Measurements from ENCODE around the gene LHFPL4. TPM values are rescaled to one million over a fixed set of nuclear protein-coding genes. Genes with fewer than 3 reads are reported as not detected.

The LHFPL4 gene
- total and polyA plus RNA-seq, 5 experiments from 2014 or later = 0.06 to 0.14 TPM; not detected in 3

DNA sequence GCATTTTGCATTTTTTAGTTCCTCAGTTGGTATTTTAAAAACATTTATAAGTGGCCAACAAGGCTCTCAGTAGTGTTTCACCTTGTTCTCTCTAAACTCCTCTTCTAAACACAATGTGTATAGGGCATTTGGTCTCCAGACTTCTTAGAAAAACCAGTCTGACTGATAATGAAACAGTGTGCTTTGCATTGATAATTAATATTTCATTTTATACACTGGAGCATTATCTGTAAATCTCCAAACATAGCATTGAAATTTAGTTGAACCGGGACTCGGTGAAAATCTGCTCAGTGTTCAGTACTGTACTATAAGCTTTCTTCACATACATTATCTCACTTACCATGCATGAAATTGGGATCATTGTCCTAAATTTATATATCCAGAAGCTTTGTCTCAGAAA lies 102.6 kb downstream of the LHFPL4 start:
- ATAC-seq = no peak
- Mint-ChIP-seq H3K4me1 (peaks cover 1 to 24% (median 14%) of the 10 kb centered on the region in 4 donors), H3K27me3 (no peaks in the 10 kb centered on the region), H3K9me3 (no peaks in the 10 kb centered on the region), H3K36me3 (peaks cover 7 to 84% (median 18%) of the 10 kb centered on the region in 3 donors), H3K4me3 (no peak overlapping the region), H3K27ac (peak overlapping the region in 1 of 10 donors; percentile 32)
- no peak for DNase-seq
- POLR2A ChIA-PET = interaction anchor here (0.6 kb wide), 1 partner anchor 757 kb away, joined by 4 read pairs; no protein-coding TSS in a partner anchor

DNA sequence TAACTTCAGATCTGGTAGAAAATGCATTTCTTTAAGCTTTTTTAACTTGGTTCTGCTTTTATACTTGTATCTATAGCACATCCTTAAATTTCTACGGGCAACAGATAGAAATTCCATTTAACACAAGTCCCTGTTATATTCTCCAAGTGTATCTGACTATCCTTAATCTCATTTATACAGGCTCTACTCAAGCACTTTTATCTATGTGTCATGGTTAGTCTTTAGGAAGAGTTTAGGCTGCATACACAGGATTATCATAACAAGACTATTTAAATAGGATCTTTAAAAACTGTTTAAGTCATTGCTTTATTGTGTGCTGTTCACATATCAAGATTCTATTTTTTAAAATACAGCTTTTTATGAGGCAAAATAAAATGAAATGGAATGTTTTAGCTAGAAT lies 103.5 kb downstream of the LHFPL4 start:
- H3K27ac Mint-ChIP-seq = peak overlapping the region in 2 of 10 donors; percentile 16 to 37
- ATAC-seq (no peak), DNase-seq (no peak)
- peaks cover 1 to 24% (median 14%) of the 10 kb centered on the region in 4 donors for H3K4me1 Mint-ChIP-seq
- peaks cover 7 to 85% (median 21%) of the 10 kb centered on the region in 3 donors for H3K36me3 Mint-ChIP-seq
- H3K4me3 Mint-ChIP-seq = no peak overlapping the region
- H3K27me3 Mint-ChIP-seq = no peaks in the 10 kb centered on the region
- POLR2A ChIA-PET = interaction anchor here (0.6 kb wide), 1 partner anchor 903 kb away, joined by 3 read pairs; no protein-coding TSS in a partner anchor
- no peaks in the 10 kb centered on the region for H3K9me3 Mint-ChIP-seq

DNA sequence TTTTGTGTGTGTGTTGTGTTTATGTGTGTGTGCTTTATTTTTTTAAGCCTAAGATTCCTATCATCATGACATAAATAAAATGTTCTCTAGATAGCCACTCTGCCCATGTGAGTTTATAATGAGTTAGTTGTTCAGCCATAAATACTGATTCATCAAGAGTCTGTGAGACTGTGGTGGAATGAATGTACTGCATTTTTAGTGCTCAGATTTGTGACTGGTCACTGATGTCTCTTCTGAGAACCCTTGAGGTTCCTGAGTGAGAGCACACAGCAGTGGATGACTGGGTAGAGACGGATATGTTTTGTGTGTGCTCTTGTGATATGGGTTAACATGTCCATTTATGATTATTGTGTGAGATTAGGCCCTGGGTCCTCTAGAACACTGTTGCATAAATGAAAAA lies 105.0 kb downstream of the LHFPL4 start:
- ATAC-seq = no peak
- Mint-ChIP-seq H3K9me3 (no peaks in the 10 kb centered on the region), H3K4me3 (no peak overlapping the region), H3K27me3 (no peaks in the 10 kb centered on the region), H3K4me1 (peaks cover 3 to 24% (median 14%) of the 10 kb centered on the region in 4 donors), H3K36me3 (peaks cover 11 to 89% (median 22%) of the 10 kb centered on the region in 3 donors), H3K27ac (peak overlapping the region in 4 of 10 donors; percentile 4 to 28 (median 18))
- DNase-seq = no peak
- POLR2A ChIA-PET = no interaction called here

Other genes with a start within 250 kb of the LHFPL4 start
- 10 to 100 TPM; 42.6 to 43.3 TPM for gene THUMPD3, start 190.8 kb downstream of the LHFPL4 start, total RNA-seq
- 10 to 100 TPM; 22.7 to 30.8 (median 23.5) TPM for gene THUMPD3, start 190.8 kb downstream of the LHFPL4 start, polyA plus RNA-seq
- 100 to 1,000 TPM; 143 to 146 TPM for gene SETD5, start 156.2 kb downstream of the LHFPL4 start, total RNA-seq
- 10 to 100 TPM; 16.0 to 43.0 (median 24.7) TPM for gene SETD5, start 156.2 kb downstream of the LHFPL4 start, polyA plus RNA-seq
- gene MTMR14, start 95.7 kb upstream of the LHFPL4 start, total RNA-seq = 10 to 100 TPM; 94.0 to 97.8 TPM
- gene MTMR14, start 95.7 kb upstream of the LHFPL4 start, polyA plus RNA-seq = 10 to 100 TPM; 52.8 to 58.9 (median 57.9) TPM
- under 1 TPM in 1 of 2 experiments, not detected in 1; 0.55 TPM for gene CPNE9, start 150.0 kb upstream of the LHFPL4 start, total RNA-seq
- gene CPNE9, start 150.0 kb upstream of the LHFPL4 start, polyA plus RNA-seq = not detected
- gene BRPF1, start 177.9 kb upstream of the LHFPL4 start, total RNA-seq = 10 to 100 TPM; 41.2 to 43.9 TPM
- gene BRPF1, start 177.9 kb upstream of the LHFPL4 start, polyA plus RNA-seq = 10 to 100 TPM in 2 of 3 donors, 1 to 10 TPM in 1; 8.8 to 24.9 (median 10.8) TPM
- gene OGG1, start 196.1 kb upstream of the LHFPL4 start, total RNA-seq = 10 to 100 TPM; 25.7 to 27.0 TPM
- 10 to 100 TPM; 15.3 to 20.7 (median 18.0) TPM for gene OGG1, start 196.1 kb upstream of the LHFPL4 start, polyA plus RNA-seq
- gene CAMK1, start 216.1 kb upstream of the LHFPL4 start, total RNA-seq = under 1 TPM; 0.31 to 0.96 TPM
- 1 to 10 TPM in 2 of 3 donors, under 1 TPM in 1; 0.17 to 1.1 (median 1.1) TPM for gene CAMK1, start 216.1 kb upstream of the LHFPL4 start, polyA plus RNA-seq
- gene TADA3, start 238.7 kb upstream of the LHFPL4 start, total RNA-seq = 10 to 100 TPM; 33.3 to 35.9 TPM
- gene TADA3, start 238.7 kb upstream of the LHFPL4 start, polyA plus RNA-seq = 10 to 100 TPM; 38.2 to 51.2 (median 44.1) TPM
- 100 to 1,000 TPM; 134 to 146 TPM for gene ARPC4, start 239.3 kb upstream of the LHFPL4 start, total RNA-seq
- 100 to 1,000 TPM; 201 to 229 (median 225) TPM for gene ARPC4, start 239.3 kb upstream of the LHFPL4 start, polyA plus RNA-seq